Measurements from ENCODE around the gene RIMBP2.

RIMBP2 gene

GRCh38 chr12:130454296-130454695 is 261.8 kb downstream of the RIMBP2 start:
- no peak for DNase-seq

- no peak for DNase-seq
These were observed 263.6 kb downstream of the RIMBP2 start for GRCh38 chr12:130452546-130452945.

- DNase-seq = no peak
These were observed 264.8 kb downstream of the RIMBP2 start for GRCh38 chr12:130451001-130451930.

- no peak for DNase-seq
These were observed 266.8 kb downstream of the RIMBP2 start for GRCh38 chr12:130449291-130449690.

GRCh38 chr12:130448044-130448821 is 267.9 kb downstream of the RIMBP2 start:
- DNase-seq = no peak

GRCh38 chr12:130447655-130447965 is 268.5 kb downstream of the RIMBP2 start:
- DNase-seq = no peak

GRCh38 chr12:130446846-130447654 is 269.0 kb downstream of the RIMBP2 start:
- no peak for DNase-seq

GRCh38 chr12:130444986-130445385 is 271.1 kb downstream of the RIMBP2 start:
- no peak for DNase-seq

- DNase-seq = no peak
These were observed 272.0 kb downstream of the RIMBP2 start for GRCh38 chr12:130444061-130444460.

GRCh38 chr12:130441771-130442760 is 274.0 kb downstream of the RIMBP2 start:
- DNase-seq = no peak

- DNase-seq = no peak
These were observed 275.6 kb downstream of the RIMBP2 start for GRCh38 chr12:130440411-130441080.

GRCh38 chr12:130439250-130439649 is 276.8 kb downstream of the RIMBP2 start:
- DNase-seq = no peak

GRCh38 chr12:130438711-130439110 is 277.4 kb downstream of the RIMBP2 start:
- no peak for DNase-seq

- no peak for DNase-seq
These were observed 277.9 kb downstream of the RIMBP2 start for GRCh38 chr12:130438243-130438620.

GRCh38 chr12:130437555-130438242 is 278.4 kb downstream of the RIMBP2 start:
- no peak for DNase-seq

- no peak for DNase-seq
These were observed 279.2 kb downstream of the RIMBP2 start for GRCh38 chr12:130436741-130437501.

GRCh38 chr12:130435826-130436225 is 280.3 kb downstream of the RIMBP2 start:
- DNase-seq = no peak

GRCh38 chr12:130435331-130435730 is 280.8 kb downstream of the RIMBP2 start:
- no peak for DNase-seq

GRCh38 chr12:130434560-130434959 is 281.5 kb downstream of the RIMBP2 start:
- DNase-seq = no peak

GRCh38 chr12:130433834-130434233 is 282.3 kb downstream of the RIMBP2 start:
- no peak for DNase-seq
